GM12891 (cell line): ENCODE results near the gene PALM2AKAP2.

Experiments used
- POLR2A ChIP-seq: IDR thresholded peaks from 2 replicates; pipeline ENCODE4 v1.6.1; 2011; ENCODE audit warnings: low read depth, low read length, control low read depth
- POLR2AphosphoS5 ChIP-seq: IDR thresholded peaks from 2 replicates; pipeline ENCODE4 v1.6.1; 2011; ENCODE audit warnings: low read depth, low read length, control low read depth
- SPI1 ChIP-seq: IDR thresholded peaks from 2 replicates; pipeline ENCODE4 v1.6.1; 2011; ENCODE audit warnings: low read depth, low read length, control low read depth
- TAF1 ChIP-seq: IDR thresholded peaks from 2 replicates; pipeline ENCODE4 v1.6.1; 2011; ENCODE audit warnings: low read depth, low read length, control low read depth

DNA sequence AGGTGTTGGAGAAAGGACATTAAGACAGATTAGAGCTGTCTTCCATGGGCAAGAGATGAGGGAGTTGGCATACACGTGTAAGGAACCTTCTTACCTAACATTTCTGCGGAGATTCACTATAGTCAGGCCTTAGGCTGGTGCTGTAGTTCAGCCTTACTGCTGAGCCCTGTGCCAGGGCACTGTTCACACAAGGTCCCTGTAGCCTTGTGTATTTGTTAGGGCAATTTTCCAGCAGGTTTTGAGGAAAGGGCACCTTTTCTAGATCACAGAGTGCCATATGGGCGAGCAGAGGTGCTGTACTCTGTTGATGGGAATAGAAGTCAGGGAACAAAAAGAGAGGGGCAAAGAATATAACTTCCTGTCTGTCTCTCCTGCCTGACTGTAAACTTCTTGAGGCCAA lies 15.6 kb downstream of the PALM2AKAP2 start:
- TF ChIP-seq SPI1 = no peak
- TF ChIP-seq POLR2AphosphoS5 = no peak
- no peak for TF ChIP-seq POLR2A
- TF ChIP-seq TAF1 = no peak
